ENCODE measurements around the gene MRNIP.

MRNIP gene

DNA sequence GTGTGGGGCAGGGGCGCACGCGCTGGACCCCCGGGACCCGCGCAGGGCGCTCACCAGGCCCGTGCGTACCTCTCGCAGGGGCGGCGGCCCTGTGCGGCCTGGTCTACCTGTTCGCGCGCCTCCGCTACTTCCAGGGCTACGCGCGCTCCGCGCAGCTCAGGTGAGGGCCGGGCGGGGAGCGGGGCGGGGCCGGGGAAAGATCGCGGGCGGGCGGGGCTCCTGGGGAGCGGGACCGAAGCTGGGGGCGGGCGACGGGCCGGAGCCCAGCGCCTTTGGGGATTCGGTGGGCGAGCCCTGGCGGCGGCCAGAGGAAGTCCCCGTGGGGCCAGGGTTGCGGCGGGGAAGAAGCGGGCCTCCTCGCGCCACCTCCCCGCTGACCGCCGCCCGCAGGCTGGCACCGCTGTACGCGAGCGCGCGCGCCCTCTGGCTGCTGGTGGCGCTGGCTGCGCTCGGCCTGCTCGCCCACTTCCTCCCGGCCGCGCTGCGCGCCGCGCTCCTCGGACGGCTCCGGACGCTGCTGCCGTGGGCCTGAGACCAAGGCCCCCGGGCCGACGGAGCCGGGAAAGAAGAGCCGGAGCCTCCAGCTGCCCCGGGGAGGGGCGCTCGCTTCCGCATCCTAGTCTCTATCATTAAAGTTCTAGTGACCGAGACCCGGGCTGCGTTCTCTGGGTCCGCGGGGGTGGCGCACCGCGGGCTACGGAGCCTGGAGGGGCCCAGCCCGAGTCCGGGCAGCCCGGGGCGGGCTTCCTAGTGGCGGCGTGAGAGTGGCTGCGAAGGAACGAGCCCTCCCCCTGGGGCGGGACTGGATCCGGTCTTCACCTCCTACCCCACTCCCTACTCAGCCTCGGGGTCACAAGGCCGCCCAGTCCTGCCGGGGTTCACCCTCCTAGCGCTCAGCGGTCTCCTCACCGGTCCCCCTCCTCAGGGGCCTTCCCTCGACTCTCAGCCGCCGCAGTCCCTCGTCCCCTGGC lies 62.5 kb downstream of the MRNIP start:
- peak; percentile 77 to 82 for DNase-seq (ENCODE audit: low read depth in 1 of 2, low spot score in 1 of 2)
- peak overlapping the region; percentile 50 for H3K4me3 ChIP-seq (replicated peaks; ENCODE audit: insufficient read depth, low read length)
- TF ChIP-seq POLR2AphosphoS5 (IDR thresholded peaks at IDR 0.05; ENCODE audit: low read depth) (peak; percentile 47), SPI1 (IDR thresholded peaks at IDR 0.05; ENCODE audit: borderline replicate concordance, low read depth) (peak; percentile 86), GABPA (IDR thresholded peaks at IDR 0.05; ENCODE audit: low read depth) (no peak)
- TF ChIP-seq, protein P1, sequence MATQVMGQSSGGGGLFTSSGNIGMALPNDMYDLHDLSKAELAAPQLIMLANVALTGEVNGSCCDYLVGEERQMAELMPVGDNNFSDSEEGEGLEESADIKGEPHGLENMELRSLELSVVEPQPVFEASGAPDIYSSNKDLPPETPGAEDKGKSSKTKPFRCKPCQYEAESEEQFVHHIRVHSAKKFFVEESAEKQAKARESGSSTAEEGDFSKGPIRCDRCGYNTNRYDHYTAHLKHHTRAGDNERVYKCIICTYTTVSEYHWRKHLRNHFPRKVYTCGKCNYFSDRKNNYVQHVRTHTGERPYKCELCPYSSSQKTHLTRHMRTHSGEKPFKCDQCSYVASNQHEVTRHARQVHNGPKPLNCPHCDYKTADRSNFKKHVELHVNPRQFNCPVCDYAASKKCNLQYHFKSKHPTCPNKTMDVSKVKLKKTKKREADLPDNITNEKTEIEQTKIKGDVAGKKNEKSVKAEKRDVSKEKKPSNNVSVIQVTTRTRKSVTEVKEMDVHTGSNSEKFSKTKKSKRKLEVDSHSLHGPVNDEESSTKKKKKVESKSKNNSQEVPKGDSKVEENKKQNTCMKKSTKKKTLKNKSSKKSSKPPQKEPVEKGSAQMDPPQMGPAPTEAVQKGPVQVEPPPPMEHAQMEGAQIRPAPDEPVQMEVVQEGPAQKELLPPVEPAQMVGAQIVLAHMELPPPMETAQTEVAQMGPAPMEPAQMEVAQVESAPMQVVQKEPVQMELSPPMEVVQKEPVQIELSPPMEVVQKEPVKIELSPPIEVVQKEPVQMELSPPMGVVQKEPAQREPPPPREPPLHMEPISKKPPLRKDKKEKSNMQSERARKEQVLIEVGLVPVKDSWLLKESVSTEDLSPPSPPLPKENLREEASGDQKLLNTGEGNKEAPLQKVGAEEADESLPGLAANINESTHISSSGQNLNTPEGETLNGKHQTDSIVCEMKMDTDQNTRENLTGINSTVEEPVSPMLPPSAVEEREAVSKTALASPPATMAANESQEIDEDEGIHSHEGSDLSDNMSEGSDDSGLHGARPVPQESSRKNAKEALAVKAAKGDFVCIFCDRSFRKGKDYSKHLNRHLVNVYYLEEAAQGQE (IDR thresholded peaks at IDR 0.05; ENCODE audit: insufficient replicate concordance, low read depth): no peak
- TF ChIP-seq, protein P2, sequence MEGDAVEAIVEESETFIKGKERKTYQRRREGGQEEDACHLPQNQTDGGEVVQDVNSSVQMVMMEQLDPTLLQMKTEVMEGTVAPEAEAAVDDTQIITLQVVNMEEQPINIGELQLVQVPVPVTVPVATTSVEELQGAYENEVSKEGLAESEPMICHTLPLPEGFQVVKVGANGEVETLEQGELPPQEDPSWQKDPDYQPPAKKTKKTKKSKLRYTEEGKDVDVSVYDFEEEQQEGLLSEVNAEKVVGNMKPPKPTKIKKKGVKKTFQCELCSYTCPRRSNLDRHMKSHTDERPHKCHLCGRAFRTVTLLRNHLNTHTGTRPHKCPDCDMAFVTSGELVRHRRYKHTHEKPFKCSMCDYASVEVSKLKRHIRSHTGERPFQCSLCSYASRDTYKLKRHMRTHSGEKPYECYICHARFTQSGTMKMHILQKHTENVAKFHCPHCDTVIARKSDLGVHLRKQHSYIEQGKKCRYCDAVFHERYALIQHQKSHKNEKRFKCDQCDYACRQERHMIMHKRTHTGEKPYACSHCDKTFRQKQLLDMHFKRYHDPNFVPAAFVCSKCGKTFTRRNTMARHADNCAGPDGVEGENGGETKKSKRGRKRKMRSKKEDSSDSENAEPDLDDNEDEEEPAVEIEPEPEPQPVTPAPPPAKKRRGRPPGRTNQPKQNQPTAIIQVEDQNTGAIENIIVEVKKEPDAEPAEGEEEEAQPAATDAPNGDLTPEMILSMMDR (IDR thresholded peaks at IDR 0.05; ENCODE audit: insufficient read depth, low read length): peak; percentile 57
- H3K27ac ChIP-seq (replicated peaks): peak overlapping the region; percentile 64
- H3K27me3 ChIP-seq (ENCODE audit: insufficient read depth, poor library complexity, severe bottlenecking): no peaks in the 10 kb centered on the region

DNA sequence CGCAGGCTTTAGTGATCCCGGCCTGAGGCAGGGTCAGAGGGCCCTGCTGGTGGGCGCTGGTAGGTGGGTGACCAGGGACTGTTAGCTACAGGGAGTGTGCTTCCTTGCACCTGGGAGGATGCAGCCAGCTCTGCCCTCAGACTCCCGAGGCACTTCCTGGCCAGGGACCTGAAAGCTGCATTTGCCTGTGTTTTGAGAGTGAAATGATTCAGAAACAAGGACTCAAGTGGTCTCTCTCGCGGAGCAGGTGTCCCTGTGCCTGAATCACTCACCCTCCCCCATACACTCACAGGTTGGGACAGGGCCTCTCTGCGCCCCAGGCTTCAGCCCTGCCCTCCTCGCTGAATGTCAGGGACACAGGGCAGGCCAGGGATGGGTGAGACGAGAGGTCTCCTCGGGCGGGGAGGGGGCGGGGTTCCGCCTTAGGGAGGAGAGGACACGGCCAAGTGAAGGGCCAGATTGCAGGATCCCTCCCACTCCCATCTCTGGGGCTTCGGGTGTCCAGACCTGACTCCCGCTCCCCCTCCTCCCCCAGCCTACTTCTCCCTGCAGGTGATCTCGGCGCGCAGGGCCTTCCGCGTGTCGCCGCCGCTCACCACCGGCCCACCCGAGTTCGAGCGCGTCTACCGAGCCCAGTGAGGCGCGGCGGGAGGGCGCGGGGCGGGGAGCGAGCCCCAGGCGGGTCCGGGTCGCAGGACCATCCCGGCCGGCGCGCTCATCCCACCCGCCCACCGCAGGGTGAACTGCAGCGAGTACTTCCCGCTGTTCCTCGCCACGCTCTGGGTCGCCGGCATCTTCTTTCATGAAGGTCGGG lies 63.4 kb downstream of the MRNIP start:
- peak overlapping the region; percentile 72 for H3K27ac ChIP-seq (replicated peaks)
- H3K4me3 ChIP-seq (replicated peaks; ENCODE audit: insufficient read depth, low read length): peak overlapping the region; percentile 50
- no peaks in the 10 kb centered on the region for H3K27me3 ChIP-seq (ENCODE audit: insufficient read depth, poor library complexity, severe bottlenecking)
- no peak for TF ChIP-seq GABPA (IDR thresholded peaks at IDR 0.05; ENCODE audit: low read depth)
- TF ChIP-seq, protein P1 (IDR thresholded peaks at IDR 0.05; ENCODE audit: insufficient replicate concordance, low read depth): no peak
- DNase-seq (ENCODE audit: low read depth in 1 of 2, low spot score in 1 of 2): no peak

DNA sequence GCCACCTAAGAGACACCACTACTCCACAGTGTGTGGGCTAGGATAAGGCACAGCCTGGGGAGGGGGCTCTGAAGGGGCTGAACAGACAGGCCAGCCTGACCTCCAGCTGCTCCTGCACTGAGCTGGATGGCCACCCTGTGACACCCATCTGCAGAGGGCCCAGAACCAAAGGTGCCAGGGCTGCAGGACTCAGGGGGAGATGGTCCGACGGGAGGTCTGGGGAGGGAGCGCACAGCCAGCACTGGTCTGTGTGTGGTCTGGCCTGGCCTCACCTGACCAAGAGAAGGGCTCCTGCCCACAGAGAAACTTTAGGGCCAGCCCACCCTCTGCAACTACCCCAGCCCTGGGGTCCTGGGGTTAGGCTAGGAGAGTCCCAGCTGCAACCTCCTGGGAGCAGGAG lies 64.0 kb downstream of the MRNIP start:
- H3K4me3 ChIP-seq (replicated peaks; ENCODE audit: insufficient read depth, low read length): peak overlapping the region; percentile 31
- H3K27ac ChIP-seq (replicated peaks): peak overlapping the region; percentile 72
- TF ChIP-seq, protein P1 (IDR thresholded peaks at IDR 0.05; ENCODE audit: insufficient replicate concordance, low read depth): no peak
- TF ChIP-seq POLR2AphosphoS5 (IDR thresholded peaks at IDR 0.05; ENCODE audit: low read depth) (no peak), SPI1 (IDR thresholded peaks at IDR 0.05; ENCODE audit: borderline replicate concordance, low read depth) (no peak), GABPA (IDR thresholded peaks at IDR 0.05; ENCODE audit: low read depth) (no peak)
- TF ChIP-seq, protein P2 (IDR thresholded peaks at IDR 0.05; ENCODE audit: insufficient read depth, low read length): no peak
- no peaks in the 10 kb centered on the region for H3K27me3 ChIP-seq (ENCODE audit: insufficient read depth, poor library complexity, severe bottlenecking)
- DNase-seq (ENCODE audit: low read depth in 1 of 2, low spot score in 1 of 2): no peak

Measured in HL-60 (cell line).